ENCODE data around the gene CD226.
"Not testable (repeated sequence)": the region's sequence is repeated elsewhere in the genome, so short reads cannot be mapped to it uniquely, and the experiment has no call there.

CD226 gene

GRCh38 chr18:69947361-69948133 is at the start of gene CD226:
CD226 (minus strand) TSS chr18:69947873; CDS start chr18:69947406, 467 bp downstream.
- no peak for DNase-seq (ENCODE audit: low spot score)

DNA sequence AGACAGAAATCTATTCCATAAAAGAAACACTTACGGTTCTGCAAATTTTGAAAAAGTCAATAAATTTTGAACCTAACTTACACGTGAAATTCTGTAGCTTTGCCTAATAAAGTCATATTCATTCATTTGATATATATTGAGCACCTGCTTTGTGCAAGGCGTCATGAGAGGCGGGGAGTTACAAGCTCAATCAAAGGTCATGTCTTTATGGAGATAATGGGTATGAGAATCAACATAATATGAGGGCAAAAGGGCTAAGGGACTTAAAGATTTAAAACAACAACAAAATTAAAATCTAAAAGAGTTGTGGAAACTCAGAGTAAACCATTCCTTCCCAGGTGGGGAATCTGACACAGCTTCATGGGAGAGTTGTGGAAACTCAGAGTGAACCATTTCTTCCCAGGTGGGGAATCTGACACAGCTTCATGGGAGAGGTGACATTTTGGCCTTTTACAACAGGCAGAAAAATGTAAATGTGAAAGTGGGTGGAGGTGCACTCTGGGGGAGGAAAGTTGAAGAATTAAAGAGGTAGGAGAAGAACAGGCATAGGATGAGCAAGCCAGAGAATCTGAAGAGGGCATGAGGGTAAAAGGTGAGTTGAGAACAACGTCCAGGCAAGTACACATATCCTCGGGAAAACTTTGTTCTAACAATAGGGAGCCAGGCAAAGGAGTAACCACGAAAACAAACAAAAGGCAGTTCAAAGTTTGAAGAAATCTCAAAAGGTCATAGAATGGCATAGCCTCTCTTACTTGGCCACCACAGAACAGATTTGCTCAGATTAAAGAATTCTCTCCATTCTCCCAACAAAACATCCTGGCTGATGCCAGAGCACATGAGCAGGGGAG is 49.5 kb upstream of the CD226 start:
- no peak for DNase-seq (ENCODE audit: low spot score)

DNA sequence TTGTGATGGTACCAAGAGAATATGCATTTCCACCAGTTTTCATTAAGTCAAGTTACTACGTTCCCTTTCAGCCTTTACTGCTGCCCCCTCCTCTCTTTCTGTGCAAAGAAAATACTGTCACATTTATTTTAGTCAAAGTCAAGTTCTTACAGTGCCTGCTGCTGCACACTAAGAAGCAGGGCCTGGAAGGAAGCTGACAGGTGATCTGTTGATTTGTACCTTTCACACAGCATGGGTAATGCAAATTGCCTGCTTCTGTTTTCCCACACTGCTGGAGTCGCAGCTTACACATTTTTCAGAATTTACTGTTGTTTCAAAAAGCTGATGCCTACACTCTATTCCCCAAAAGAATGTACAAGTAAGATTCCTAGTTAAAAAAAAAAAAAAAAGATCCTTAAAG is 48.7 kb upstream of the CD226 start:
- no peak for DNase-seq (ENCODE audit: low spot score)

- DNase-seq (ENCODE audit: low spot score): no peak
Measured at GRCh38 chr18:69995774-69996173, 48.1 kb upstream of the CD226 start.

DNA sequence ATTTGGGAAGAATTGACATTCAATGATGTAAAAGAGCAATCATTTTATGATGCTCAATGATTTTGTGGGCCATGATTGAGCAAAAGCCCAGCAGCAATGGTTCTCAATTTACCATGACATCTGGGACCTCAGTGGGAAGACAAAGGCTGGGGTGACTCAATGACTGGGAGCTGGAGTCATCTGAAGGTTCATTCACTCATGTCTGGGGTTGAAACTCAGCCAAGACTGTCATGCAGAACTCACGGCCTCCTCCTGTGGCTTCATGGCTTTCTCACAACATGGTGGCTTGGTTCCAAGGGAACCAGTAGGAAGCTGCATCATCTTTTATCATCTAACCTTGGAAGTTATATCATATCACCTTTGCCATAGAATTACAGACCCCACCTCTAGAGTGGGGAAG is 45.1 kb upstream of the CD226 start:
- no peak for DNase-seq (ENCODE audit: low spot score)

DNA sequence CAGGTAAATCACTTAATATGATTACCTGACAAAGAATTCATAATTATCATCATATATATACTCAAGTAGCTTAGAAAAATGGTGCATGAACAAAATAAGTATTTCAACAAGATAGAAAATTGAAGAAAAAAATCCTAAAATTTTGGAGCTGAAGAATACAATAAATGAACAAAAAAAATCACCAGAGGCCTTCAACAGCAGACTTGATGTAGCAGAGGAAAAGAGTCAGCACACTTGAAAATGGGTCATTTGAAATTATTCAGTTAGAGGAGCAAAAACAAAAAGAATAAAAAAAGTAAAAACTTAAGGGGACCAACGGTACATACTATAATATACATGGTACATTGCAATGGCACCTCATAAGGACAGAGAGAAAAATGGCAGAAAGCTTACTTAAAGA is 40.2 kb upstream of the CD226 start:
- DNase-seq (ENCODE audit: low spot score): no peak

DNA sequence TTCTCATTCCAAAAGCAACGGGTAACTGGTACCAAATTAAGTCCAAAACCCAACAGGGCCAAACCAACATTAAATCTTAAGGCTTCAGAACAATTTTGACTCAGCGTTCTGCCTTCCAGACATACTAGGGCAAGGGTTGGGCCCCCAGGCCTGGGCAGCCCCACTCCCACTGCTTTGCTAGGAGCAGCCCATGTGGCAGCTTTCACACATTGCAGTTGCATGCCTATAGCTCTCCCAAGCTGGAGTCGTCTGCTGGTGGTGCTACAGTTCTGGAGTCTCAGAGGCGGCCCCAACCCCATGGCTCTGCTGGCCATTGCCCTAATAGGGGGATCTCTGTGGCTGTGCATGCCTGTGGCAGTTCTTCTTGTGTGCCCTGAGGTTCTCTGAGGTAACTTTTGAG is 37.6 kb upstream of the CD226 start:
- no peak for DNase-seq (ENCODE audit: low spot score)

GRCh38 chr18:69982417-69982816 is 34.7 kb upstream of the CD226 start:
- DNase-seq (ENCODE audit: low spot score): no peak

- DNase-seq (ENCODE audit: low spot score): no peak
Measured at GRCh38 chr18:69981948-69982347, 34.3 kb upstream of the CD226 start.

DNA sequence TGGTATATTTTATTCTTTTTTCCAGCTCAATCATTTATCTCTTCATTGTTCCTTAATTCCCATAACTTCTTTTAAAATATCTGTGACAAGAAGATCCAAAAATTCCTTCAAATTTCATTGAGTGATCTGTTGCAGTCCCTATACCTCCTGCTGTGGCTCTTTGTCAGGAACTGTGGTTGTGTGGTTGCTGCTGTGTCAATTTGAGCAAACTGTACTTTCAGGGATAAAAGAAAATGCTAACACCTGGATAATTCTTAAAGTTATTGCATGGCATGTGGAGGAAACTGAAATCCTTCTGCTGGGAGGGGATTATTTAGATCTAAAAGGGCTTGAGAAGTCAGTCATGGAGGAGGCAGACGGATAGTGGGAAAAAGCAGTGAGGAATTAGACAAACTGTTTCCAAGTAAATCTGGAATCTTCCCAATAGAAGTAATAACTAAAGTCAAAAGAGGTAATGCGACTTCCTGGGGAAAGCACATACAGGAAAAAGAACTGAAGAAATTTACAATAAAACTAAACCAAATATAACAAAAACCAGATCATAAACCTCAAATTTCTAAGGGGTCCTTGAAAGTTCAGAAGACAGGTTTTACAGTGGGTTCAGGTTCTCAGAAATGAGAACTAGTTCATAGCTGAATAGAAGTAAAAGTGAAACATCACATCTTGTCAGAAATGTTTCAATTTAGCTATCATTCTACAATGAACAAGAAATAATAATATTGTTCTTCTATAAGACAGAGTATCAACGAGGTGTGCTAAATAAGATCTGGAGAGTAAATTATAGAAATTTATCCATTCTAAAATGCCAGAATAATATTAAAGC is 33.5 kb upstream of the CD226 start:
- DNase-seq (ENCODE audit: low spot score): no peak

DNA sequence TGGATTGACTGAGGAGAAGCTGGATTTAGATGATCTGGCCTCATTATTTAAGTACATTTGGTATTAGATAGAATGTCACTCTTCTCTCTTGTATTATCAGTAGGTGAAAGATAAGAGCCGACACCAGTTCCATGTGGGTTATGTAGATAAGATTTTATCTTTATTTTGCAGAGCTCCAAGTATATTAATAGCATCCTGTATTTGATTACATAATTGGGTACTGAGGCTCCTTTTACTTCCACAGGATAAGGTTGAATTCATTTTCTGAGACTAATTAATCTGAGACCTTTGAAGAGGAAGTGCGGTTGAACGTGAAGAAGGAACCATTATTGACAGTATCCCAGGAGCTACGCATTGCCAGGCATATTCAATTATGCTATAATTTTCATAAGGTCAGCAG is 32.8 kb upstream of the CD226 start:
- DNase-seq (ENCODE audit: low spot score): no peak

GRCh38 chr18:69978732-69979715 is 31.4 kb upstream of the CD226 start:
- no peak for DNase-seq (ENCODE audit: low spot score)

DNA sequence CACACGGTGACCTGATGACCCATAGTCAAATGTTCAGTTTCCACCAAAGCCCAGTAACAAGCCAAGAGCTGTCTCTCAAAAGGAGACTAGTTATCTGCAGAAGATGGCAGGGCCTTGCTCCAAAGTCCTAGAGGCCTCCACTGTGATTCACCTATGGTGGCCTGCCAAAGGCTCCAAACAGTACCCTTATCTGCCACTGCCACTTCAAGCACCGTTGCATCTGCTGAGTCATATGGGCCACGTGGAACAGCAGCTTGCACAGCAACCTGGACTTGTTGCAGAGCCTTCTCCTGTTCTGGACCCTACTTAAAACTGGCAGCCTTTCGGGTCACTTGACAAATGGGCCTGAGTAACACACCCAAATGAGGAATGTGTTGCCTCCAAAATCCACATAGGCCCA is 27.6 kb upstream of the CD226 start:
- DNase-seq (ENCODE audit: low spot score): not testable (repeated sequence)

GRCh38 chr18:69974365-69974764 is 26.7 kb upstream of the CD226 start:
- no peak for DNase-seq (ENCODE audit: low spot score)

- no peak for DNase-seq (ENCODE audit: low spot score)
Measured at GRCh38 chr18:69969491-69969890, 21.8 kb upstream of the CD226 start.

DNA sequence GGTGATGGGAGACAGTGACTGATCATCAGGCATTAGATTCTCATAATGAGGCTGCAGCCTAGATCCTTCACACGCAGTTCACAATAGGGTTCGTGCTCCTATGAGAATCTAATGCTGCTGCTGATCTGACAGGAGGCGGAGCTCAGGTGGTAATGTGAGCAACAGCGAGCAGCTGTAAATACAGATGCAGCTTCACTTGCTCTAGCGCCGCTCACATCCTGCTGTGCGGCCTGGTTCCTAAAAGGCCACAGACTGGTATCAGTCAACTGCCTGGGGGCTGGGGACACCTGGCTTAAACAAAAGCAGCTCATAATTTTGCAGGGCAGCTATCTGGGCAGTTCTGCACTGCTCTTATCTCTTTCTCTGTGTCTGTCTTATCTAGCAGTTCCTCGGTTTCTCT is 20.4 kb upstream of the CD226 start:
- DNase-seq (ENCODE audit: low spot score): no peak

DNA sequence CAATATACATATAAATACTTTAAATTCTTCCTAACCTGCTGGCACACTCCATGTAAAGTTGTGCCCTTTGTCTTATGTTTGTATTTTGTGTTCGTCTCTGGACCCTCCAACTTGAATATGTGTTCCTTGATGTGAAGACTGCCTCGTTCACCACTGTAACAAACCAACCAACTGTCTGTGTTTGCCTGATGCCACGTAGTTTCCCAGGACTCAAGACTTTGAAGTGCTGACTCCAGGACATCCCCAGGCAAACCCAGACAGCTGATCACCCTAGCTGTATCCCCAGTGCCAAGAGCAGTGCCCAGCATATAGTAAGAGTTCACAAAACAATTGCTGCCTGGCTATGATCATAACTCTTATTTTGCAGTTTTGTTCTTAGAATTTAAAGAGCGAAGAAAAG is 15.5 kb upstream of the CD226 start:
- no peak for DNase-seq (ENCODE audit: low spot score)

GRCh38 chr18:69961718-69962117 is 14.0 kb upstream of the CD226 start:
- DNase-seq (ENCODE audit: low spot score): no peak

GRCh38 chr18:69958422-69958821 is 10.7 kb upstream of the CD226 start:
- no peak for DNase-seq (ENCODE audit: low spot score)

GRCh38 chr18:69957747-69958146 is 10.1 kb upstream of the CD226 start:
- DNase-seq (ENCODE audit: low spot score): no peak
